ENCODE data around the gene AP2A2.
"Not testable (repeated sequence)": the region's sequence is repeated elsewhere in the genome, so short reads cannot be mapped to it uniquely, and the experiment has no call there.

The AP2A2 gene

DNA sequence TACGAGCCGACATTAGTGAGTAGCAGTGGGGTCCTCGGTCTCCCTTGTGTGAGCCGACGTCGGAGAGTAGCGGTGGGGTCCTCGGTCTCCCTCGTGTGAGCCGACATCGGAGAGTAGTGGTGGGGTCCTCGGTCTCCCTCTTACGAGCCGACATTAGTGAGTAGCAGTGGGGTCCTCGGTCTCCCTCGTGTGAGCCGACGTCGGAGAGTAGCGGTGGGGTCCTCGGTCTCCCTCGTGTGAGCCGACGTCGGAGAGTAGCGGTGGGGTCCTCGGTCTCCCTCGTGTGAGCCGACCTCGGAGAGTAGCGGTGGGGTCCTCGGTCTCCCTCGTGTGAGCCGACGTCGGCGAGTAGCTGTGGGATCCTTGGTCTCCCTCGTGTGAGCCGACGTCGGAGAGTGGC, 49.7 kb downstream of the AP2A2 start:
- DNase-seq (ENCODE audit: low read depth in 2 of 2): not testable (repeated sequence)

- DNase-seq (ENCODE audit: low read depth in 2 of 2): peak; percentile 4 to 7
Observed at GRCh38 chr11:975827-976226, 50.2 kb downstream of the AP2A2 start.

- no peak for DNase-seq (ENCODE audit: low read depth in 2 of 2)
Observed at GRCh38 chr11:976431-977160, 50.9 kb downstream of the AP2A2 start.

DNA sequence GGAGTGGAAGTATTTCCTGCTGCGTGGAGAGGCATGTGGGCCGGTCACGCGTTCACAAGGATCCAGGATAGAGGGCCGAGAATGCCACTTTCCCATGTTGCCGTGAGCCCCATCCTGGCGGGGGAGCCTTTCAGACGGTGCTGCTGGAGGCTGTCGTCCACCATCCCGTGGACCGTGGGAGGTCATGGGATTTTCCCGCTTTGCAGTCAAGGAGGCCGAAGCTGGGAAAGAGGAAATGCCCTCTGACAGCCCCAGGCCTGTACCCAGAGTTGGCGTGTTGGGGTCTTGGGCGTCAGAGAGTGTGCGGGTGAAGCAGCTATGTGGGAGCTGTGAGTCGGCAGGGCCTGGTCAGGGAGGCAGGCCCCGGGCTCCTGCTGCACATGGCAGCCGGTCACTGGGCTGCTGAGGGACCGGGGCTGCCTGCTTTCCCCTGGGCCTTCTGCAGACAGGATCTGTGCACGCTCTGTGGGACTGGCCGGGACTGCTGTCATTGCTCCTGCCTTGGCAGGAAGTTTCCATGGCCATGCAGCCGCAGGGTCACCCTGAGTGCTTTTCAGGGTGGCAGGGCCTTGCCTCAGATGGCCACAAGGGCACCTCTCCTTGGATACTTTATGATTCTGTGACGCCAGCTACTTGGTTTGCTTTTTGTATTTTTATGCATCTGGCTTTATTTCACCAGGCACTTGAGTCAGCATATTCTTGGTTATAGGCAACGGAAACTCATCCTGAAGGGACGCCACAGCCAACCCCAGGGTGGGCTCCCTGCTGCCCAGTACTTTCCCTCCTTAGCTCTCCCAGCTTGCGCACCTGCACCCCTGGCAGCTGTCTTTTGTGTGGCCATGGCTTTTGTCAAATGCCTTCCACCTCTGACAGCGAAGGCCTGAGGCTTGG, 52.4 kb downstream of the AP2A2 start:
- no peak for DNase-seq (ENCODE audit: low read depth in 2 of 2)

DNA sequence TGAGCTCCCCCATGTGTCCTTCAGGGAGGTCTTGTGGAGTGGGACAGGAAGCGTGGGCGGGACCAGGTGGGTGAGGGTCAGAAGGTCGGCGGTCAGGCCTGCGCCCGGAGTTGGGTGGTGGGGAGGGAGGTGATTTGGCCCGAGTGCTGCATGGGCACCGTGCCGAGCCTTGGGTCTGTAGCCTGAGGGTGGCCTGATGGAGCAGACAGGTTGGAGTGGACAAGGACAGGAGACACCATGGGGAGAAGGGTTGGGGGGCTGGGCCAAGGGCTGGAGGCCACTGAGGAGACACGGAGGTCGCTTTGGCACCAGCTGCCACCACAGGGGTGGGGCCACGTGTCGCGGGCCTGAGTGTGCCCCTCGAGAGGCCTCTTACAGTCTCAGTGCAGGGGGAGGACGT, 53.1 kb downstream of the AP2A2 start:
- DNase-seq (ENCODE audit: low read depth in 2 of 2): no peak

DNA sequence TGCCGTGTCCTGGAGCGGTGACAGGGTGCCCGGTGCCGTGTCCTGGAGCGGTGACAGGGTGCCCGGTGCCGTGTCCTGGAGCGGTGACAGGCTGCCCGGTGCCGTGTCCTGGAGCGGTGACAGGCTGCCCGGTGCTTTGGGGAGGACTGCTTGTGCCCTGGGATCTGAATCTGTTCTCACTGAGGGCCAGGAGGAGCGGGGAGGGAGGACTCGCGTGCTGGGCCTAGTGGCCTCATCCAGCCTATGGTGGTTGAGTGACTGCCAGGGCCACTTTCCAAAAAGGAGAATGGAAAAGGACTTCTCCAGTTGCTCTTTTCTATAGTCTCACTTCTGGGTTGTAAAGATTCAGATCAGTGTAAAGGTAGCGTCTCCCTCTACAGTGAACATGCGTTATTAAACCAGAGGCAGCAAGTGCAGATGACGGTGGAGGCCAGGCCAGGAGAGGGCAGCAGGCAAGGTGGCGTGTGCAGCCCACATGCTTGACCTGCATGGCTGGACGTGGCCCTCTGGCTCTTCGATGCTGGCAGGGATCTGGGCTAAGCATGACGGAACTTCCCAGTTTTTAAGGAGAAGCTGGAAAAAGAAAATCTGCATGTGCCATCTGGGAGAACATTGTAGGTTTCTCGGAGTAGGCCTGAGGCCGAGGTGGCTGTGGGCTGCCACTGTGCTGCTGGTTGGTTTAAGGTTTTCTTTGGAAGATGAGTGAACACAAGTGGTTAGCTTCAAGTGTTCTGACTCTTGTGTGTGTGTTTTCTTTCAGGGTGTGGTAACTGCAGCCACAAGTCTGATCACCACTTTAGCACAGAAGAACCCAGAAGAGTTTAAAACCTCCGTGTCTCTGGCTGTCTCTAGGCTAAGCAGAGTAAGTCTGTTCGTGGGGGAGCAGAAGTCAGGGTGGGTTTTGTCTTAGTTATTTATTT, 55.0 kb downstream of the AP2A2 start:
- no peak for DNase-seq (ENCODE audit: low read depth in 2 of 2)

- DNase-seq (ENCODE audit: low read depth in 2 of 2): no peak
Observed at GRCh38 chr11:981764-982163, 56.1 kb downstream of the AP2A2 start.

GRCh38 chr11:984546-984945, 58.9 kb downstream of the AP2A2 start:
- no peak for DNase-seq (ENCODE audit: low read depth in 2 of 2)

GRCh38 chr11:985406-985805, 59.7 kb downstream of the AP2A2 start:
- DNase-seq (ENCODE audit: low read depth in 2 of 2): no peak

- no peak for DNase-seq (ENCODE audit: low read depth in 2 of 2)
Observed at GRCh38 chr11:985848-986247, 60.2 kb downstream of the AP2A2 start.

GRCh38 chr11:986270-986951, 60.7 kb downstream of the AP2A2 start:
- no peak for DNase-seq (ENCODE audit: low read depth in 2 of 2)

- DNase-seq (ENCODE audit: low read depth in 2 of 2): no peak
Observed at GRCh38 chr11:986952-987305, 61.3 kb downstream of the AP2A2 start.

- DNase-seq (ENCODE audit: low read depth in 2 of 2): no peak
Observed at GRCh38 chr11:987671-988070, 62.0 kb downstream of the AP2A2 start.

GRCh38 chr11:990101-990500, 64.4 kb downstream of the AP2A2 start:
- no peak for DNase-seq (ENCODE audit: low read depth in 2 of 2)

- DNase-seq (ENCODE audit: low read depth in 2 of 2): no peak
Observed at GRCh38 chr11:991034-991433, 65.4 kb downstream of the AP2A2 start.

- DNase-seq (ENCODE audit: low read depth in 2 of 2): no peak
Observed at GRCh38 chr11:991711-992307, 66.1 kb downstream of the AP2A2 start.

- DNase-seq (ENCODE audit: low read depth in 2 of 2): no peak
Observed at GRCh38 chr11:992577-992976, 66.9 kb downstream of the AP2A2 start.

GRCh38 chr11:993632-994167, 68.0 kb downstream of the AP2A2 start:
- DNase-seq (ENCODE audit: low read depth in 2 of 2): no peak

GRCh38 chr11:995044-995751, 69.5 kb downstream of the AP2A2 start:
- no peak for DNase-seq (ENCODE audit: low read depth in 2 of 2)

GRCh38 chr11:995752-996420, 70.2 kb downstream of the AP2A2 start:
- DNase-seq (ENCODE audit: low read depth in 2 of 2): no peak
